GM19238 (cell line): Measurements from ENCODE around the gene ESF1.

Source experiments
- DNase-seq: peaks from one replicate; pipeline ENCODE4 v3.0.0; 2011; ENCODE audit warnings: low spot score; ENCODE audit not compliant: insufficient read length

Gene ESF1

GRCh38 chr20:13681248-13682125 is 103.2 kb downstream of the ESF1 start:
- DNase-seq: no peak

- no peak for DNase-seq
Observed at GRCh38 chr20:13678944-13679343, 105.8 kb downstream of the ESF1 start.

GRCh38 chr20:13677241-13677640 is 107.5 kb downstream of the ESF1 start:
- no peak for DNase-seq

- DNase-seq: no peak
Observed at GRCh38 chr20:13676682-13677081, 108.0 kb downstream of the ESF1 start.

- no peak for DNase-seq
Observed at GRCh38 chr20:13672690-13673089, 112.0 kb downstream of the ESF1 start.

GRCh38 chr20:13671916-13672378 is 112.8 kb downstream of the ESF1 start:
- DNase-seq: no peak

GRCh38 chr20:13671512-13671911 is 113.2 kb downstream of the ESF1 start:
- DNase-seq: no peak

- DNase-seq: no peak
Observed at GRCh38 chr20:13670160-13670559, 114.6 kb downstream of the ESF1 start.

- no peak for DNase-seq
Observed at GRCh38 chr20:13665709-13666395, 118.9 kb downstream of the ESF1 start.
